Activated CD4-positive, alpha-beta T cell treated with anti-CD3 and anti-CD28 coated beads, Interleukin-2, Interleukin-4, amounts not matched to agents 100 ng/mL and 50 ng/mL, durations not matched to agents 16 hours and 8 hours (primary cell): ENCODE results near the gene FBH1.
"Not testable (repeated sequence)": the region's sequence is repeated elsewhere in the genome, so short reads cannot be mapped to it uniquely, and the experiment has no call there.

Source experiments
- DNase-seq: peaks from one replicate; pipeline ENCODE4 v3.0.0-alpha.2; 2020; ENCODE audit warnings: low spot score

The FBH1 gene

GRCh38 chr10:5889624-5890451 is at the start of gene FBH1, which contains the start of gene ANKRD16:
FBH1 (plus strand) TSS chr10:5890243; CDS start chr10:5890346, 103 bp downstream.
ANKRD16 (minus strand) TSS chr10:5889893; CDS start chr10:5889354, 539 bp downstream.
- peak; percentile 98 for DNase-seq

GRCh38 chr10:5840314-5841307 is 49.4 kb upstream of the FBH1 start:
- no peak for DNase-seq

GRCh38 chr10:5841965-5842364 is 48.1 kb upstream of the FBH1 start:
- no peak for DNase-seq

GRCh38 chr10:5843686-5844344 is 46.2 kb upstream of the FBH1 start:
- DNase-seq: no peak

GRCh38 chr10:5844345-5845055 is 45.5 kb upstream of the FBH1 start:
- DNase-seq: no peak

GRCh38 chr10:5846667-5847066 is 43.4 kb upstream of the FBH1 start:
- not testable (repeated sequence) for DNase-seq

GRCh38 chr10:5854131-5854475 is 35.9 kb upstream of the FBH1 start:
- DNase-seq: no peak

- DNase-seq: no peak
These were observed 33.9 kb upstream of the FBH1 start for GRCh38 chr10:5855979-5856700.

- DNase-seq: no peak
These were observed 33.4 kb upstream of the FBH1 start for GRCh38 chr10:5856701-5857004.

GRCh38 chr10:5858811-5859210 is 31.2 kb upstream of the FBH1 start:
- no peak for DNase-seq

- no peak for DNase-seq
These were observed 30.0 kb upstream of the FBH1 start for GRCh38 chr10:5860066-5860465.

- no peak for DNase-seq
These were observed 27.6 kb upstream of the FBH1 start for GRCh38 chr10:5862360-5862961.

- not testable (repeated sequence) for DNase-seq
These were observed 26.9 kb upstream of the FBH1 start for GRCh38 chr10:5862981-5863685.

GRCh38 chr10:5866451-5867081 is 23.5 kb upstream of the FBH1 start:
- not testable (repeated sequence) for DNase-seq

GRCh38 chr10:5867091-5867615 is 22.9 kb upstream of the FBH1 start:
- not testable (repeated sequence) for DNase-seq

- not testable (repeated sequence) for DNase-seq
These were observed 21.7 kb upstream of the FBH1 start for GRCh38 chr10:5868383-5868782.

GRCh38 chr10:5869156-5869555 is 20.9 kb upstream of the FBH1 start:
- DNase-seq: no peak

GRCh38 chr10:5871596-5871995 is 18.4 kb upstream of the FBH1 start:
- DNase-seq: no peak

- DNase-seq: peak; percentile 66
These were observed 16.5 kb upstream of the FBH1 start for GRCh38 chr10:5873515-5873995.
